GM19467 (cell line): Measurements from ENCODE around the gene KLHDC7A.
"Not testable (repeated sequence)": the region's sequence is repeated elsewhere in the genome, so short reads cannot be mapped to it uniquely, and the experiment has no call there.

ENCODE experiments used
- ATAC-seq: cut with Tn5 transposase; IDR thresholded peaks from one replicate; pipeline ENCODE4 v1.9.1; 2021; ENCODE audit warnings: mild to moderate bottlenecking, moderate library complexity; ENCODE audit not compliant: unreplicated experiment

KLHDC7A gene

GRCh38 chr1:18480315-18481189 lies at the start of gene KLHDC7A:
Gene KLHDC7A (plus strand): TSS chr1:18480930. CDS start chr1:18480982, 52 bp downstream.
- ATAC-seq = no peak

- ATAC-seq = no peak
These were observed 46.7 kb upstream of the KLHDC7A start for GRCh38 chr1:18434041-18434440.

GRCh38 chr1:18440385-18441226 lies 40.1 kb upstream of the KLHDC7A start:
- ATAC-seq = no peak

- no peak for ATAC-seq
These were observed 36.9 kb upstream of the KLHDC7A start for GRCh38 chr1:18443587-18444520.

- ATAC-seq = no peak
These were observed 36.2 kb upstream of the KLHDC7A start for GRCh38 chr1:18444563-18444962.

- ATAC-seq = no peak
These were observed 34.0 kb upstream of the KLHDC7A start for GRCh38 chr1:18446751-18447150.

GRCh38 chr1:18447509-18448220 lies 33.1 kb upstream of the KLHDC7A start:
- no peak for ATAC-seq

GRCh38 chr1:18448889-18449288 lies 31.8 kb upstream of the KLHDC7A start:
- ATAC-seq = no peak

- no peak for ATAC-seq
These were observed 28.2 kb upstream of the KLHDC7A start for GRCh38 chr1:18452550-18452949.

- ATAC-seq = no peak
These were observed 22.3 kb upstream of the KLHDC7A start for GRCh38 chr1:18458133-18459092.

- ATAC-seq = no peak
These were observed 19.1 kb upstream of the KLHDC7A start for GRCh38 chr1:18461656-18462055.

- ATAC-seq = not testable (repeated sequence)
These were observed 18.2 kb upstream of the KLHDC7A start for GRCh38 chr1:18462517-18462916.

- ATAC-seq = no peak
These were observed 17.7 kb upstream of the KLHDC7A start for GRCh38 chr1:18463063-18463462.

- ATAC-seq = no peak
These were observed 16.6 kb upstream of the KLHDC7A start for GRCh38 chr1:18463984-18464664.

GRCh38 chr1:18464665-18465050 lies 16.1 kb upstream of the KLHDC7A start:
- ATAC-seq = no peak

- no peak for ATAC-seq
These were observed 14.1 kb upstream of the KLHDC7A start for GRCh38 chr1:18466676-18467075.

GRCh38 chr1:18468570-18468969 lies 12.2 kb upstream of the KLHDC7A start:
- no peak for ATAC-seq

GRCh38 chr1:18469514-18469913 lies 11.2 kb upstream of the KLHDC7A start:
- ATAC-seq = no peak
